HG03066 (cell line): Measurements from ENCODE around the gene PADI3.

ENCODE experiments used
- ATAC-seq: cut with Tn5 transposase; IDR thresholded peaks from one replicate; pipeline ENCODE4 v1.9.1; 2021; ENCODE audit warnings: low read depth; ENCODE audit not compliant: unreplicated experiment

Gene PADI3

DNA sequence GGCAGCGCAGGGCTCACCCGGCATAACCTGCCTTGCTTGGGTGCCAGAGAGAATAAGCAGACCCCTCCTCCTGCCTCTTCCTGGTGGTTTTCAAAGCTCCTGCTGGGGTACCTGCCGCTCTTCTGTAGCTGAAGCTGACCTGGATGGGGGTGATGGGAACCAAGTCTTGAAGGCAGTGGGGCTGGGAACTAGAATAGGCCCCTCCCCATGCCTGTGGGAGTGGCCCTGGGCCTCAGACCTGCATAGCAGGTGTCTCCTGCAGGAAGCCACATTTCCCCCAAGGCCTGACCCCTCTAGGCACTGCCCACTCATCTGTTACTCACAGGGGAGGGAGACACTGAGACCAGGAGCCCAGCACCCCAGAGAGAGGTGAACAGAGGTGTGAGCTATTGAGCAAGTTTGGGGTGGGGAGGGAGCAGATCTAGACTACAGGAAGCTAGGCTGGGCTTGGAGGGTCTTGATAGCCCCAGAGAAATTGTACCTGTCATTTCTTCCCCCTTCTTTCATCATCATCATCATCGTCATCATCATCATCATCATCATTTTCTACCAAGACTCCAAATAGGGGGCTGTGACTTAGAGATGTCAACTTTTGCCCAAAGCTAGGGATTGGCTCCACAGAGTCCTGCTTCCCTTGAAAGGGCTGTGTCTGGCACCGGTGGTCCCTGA lies 33.9 kb upstream of the PADI3 start:
- no peak for ATAC-seq

DNA sequence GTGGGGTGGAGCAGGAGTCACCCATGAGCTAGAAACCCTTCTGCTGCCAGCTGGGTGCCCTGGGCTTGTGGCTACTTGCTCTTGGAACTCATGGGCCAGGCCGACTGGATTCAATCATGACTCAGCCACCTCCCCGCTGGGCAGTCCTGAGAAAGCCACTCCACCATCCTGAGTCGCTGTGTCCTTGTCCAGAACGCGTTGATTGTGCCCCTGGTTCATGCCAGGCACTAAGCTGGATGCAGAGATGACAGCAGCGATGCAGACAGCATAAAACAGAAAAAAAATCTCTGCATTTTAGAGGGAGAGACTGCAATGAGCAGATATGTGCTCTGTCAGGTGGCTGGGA lies 33.4 kb upstream of the PADI3 start:
- no peak for ATAC-seq

DNA sequence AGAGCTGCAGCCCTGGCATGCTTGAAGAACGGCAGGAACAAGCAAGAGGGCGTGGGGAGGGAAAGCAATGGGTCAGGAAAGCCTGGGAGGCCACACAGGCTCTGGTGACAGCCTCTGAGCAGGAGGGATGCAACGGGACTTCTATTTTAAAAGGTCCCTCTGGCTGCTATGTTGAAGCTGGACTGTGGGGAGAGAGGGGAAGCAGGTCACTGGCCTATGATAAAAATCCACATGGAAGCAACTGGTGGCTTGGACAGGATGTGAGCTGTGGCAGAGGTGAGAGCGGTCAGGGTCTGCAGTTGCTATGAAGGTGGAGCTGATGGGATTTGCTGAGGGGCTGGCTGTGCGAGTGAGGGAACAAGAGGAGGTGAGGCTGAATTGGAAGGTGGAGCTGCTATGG lies 32.8 kb upstream of the PADI3 start:
- ATAC-seq, result no peak

DNA sequence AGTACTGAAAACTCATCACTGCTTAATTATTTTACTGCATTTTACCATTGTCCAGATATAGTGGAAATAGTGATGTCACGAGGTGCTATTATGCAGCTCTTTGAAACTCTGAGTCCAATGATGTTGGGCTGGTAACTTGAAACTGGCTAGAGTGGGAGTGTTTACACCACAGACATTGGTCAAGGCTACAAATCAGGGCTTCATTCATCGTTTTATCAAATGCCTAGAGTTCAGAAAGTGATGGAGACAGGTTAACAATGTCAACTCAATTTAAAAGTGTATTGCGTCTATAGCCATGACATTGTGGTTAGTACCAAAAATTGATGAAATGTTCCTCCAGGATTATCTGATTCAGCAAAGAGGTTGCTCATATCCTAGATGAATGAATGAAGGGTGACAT lies 31.3 kb upstream of the PADI3 start:
- no peak for ATAC-seq

DNA sequence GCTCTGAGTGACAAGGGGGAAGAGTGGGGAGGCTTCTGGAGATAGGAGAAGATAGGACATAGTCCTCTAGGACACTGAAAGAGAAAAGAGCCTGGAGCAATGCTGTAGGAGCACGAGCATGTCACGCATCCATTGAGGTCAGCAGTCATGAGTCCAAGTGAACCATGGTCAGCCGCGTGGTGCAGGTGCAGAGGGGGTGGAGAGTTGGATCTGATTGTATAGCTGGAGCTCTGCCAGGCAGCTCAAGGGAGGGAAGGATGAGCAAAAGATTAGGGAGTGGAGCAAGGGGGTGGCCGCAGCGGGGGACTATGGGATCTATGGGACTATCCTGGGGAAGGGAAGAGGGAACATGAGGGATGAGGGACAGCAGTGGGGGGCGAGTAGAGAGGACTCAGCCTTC lies 30.0 kb upstream of the PADI3 start:
- ATAC-seq, result no peak

DNA sequence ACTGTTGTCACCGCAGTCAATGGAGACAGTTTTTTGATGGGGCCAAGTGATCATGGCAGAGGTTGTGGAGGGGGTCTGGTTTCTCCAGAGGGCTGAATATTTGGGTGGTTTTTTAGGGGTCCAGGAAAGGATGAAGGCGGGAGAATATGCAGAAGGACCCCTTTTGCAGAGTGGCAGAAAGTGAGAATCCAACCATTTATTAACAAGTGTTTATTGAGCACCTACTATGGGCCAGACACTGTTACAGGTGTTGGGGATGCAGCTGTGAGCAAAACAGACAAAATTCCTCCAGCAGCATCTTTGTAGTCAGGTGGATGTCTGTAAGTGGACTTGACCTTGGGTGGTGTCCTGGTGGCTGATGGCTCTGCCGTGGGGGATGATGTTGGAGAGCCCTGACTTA lies 28.6 kb upstream of the PADI3 start:
- ATAC-seq, result no peak

DNA sequence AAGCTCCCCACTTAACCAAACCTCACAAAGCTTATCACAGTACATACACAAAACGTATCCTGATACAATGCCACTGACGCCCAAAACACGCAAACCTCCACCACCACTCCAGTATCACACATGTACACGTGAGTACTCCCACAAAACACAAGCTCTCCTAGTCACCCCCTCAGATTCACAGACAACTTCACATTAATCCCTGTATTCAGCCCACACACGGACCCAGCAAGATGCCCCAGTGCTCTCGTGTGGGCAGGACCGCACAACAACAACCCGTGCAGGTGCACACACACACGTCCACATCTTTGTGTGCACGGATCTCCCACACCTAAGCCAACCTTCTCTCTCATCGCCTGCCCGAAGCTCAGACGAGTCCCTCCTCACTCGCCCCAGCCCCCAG lies 26.3 kb upstream of the PADI3 start:
- no peak for ATAC-seq

DNA sequence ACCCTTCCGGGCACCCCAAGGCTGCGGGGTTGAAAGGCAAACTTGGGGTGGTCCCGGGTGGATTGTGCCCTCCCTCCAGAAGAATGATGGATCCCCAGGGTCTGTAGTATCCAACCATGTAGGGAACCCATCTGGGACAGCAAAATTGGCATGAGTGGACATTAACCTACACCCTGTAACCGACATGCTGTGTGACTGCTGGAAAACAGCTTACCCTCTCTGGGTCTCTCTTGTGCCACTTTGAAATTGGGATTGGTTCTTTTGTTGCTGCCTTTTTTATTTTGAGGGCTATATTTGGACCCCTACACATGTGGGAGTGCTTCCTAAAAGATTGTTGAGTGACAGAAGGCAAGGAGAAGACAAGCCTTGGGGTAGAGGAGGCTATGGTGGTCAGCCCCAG lies 24.5 kb upstream of the PADI3 start:
- no peak for ATAC-seq

DNA sequence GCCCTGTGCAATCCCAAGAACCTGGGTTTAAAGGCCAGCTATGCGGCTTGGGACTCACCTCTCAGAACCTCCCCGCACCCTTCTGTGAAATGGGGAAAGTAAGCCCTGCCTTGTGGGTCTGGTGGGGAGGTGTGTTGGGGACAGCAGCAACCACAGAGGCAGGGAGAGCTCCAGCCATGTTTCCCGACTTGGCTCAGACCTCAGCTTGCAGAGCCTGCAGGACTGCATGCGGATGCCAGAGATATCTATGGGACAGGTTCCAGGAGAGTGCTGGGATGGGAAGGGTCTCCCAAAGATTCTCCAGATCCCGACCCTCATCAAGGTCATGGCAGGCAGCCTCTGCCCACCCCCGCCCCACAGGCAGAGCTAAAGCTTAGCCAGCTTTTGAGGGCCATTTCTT lies 23.8 kb upstream of the PADI3 start:
- no peak for ATAC-seq

DNA sequence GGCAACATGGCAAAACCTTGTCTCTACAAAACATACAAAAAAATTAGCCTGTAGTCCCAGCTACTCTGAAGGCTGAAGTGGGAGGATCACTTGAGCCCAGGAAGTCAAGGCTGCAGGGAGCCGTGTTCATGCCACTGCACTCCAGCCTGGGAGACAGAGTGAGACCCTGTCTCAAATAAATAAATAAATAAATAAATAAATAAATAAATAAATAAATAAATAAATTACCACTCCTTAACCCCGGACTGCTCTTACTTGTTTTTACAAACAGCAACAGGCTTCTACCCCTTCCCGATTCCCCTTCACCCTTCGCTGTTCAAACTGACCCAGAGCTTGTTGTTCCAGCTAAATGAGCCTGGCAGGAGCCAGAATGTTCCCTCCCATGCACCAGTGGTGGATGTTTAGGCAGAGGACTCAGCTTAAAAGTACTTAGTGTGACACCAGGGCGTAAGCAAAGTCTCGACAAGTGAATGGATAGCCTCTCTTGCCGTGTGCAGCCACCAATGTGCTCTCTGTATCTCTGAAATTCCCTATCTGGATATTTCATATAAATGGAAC lies 21.5 kb upstream of the PADI3 start:
- no peak for ATAC-seq

DNA sequence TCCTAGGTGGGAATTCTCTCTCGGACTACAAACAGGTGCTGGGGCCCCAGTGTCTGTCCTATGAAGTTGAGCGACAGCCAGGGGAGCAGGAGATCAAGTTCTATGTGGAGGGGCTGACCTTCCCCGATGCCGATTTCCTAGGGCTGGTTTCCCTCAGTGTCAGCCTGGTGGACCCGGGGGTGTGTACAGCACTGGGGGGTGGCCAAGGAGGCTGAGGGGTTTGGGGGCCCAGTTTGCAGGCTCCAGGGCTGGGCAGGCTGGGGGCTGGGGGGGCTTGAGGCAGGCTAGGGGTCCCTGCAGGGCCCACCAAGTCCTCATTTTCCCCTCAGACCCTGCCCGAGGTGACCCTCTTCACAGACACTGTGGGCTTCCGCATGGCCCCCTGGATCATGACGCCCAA lies 20.3 kb upstream of the PADI3 start:
- no peak for ATAC-seq

DNA sequence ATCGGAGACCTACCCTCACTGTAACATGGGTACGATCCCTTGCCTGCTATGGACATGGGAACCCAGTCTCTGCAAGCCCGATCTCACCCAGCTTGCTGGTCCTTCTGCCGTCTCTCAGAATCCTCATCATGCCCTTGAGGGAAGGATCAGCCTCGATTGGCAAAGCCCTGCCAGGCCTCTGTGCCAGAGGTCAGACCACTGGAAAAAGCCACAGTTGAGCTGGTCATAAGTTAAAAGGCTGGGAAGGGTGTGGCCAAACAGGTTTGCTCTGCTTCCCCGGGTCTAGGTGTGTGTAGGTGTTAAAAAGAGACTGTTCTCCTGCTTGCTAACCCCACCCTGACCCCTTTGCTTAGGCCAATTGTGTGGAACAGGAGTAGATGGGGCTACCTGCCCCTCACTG lies 19.5 kb upstream of the PADI3 start:
- ATAC-seq, result no peak

DNA sequence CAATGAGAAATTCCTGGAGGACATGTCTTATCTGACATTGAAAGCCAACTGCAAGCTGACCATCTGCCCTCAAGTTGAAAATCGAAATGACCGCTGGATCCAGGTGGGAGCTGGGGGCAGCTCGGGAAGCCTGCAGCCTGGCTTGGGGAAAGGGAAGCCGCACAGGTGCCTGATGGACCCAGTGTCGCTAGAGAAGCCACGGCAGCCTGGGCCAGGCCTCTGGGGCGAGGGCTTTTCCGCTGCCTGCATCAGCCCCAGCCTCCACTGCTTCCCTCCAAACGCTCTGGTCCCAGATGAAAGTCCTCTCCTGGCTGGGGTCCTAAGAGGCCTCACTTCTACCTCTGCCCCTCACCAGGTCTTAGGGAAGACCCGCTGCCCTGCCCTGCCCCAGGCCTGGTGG lies 18.8 kb upstream of the PADI3 start:
- no peak for ATAC-seq

DNA sequence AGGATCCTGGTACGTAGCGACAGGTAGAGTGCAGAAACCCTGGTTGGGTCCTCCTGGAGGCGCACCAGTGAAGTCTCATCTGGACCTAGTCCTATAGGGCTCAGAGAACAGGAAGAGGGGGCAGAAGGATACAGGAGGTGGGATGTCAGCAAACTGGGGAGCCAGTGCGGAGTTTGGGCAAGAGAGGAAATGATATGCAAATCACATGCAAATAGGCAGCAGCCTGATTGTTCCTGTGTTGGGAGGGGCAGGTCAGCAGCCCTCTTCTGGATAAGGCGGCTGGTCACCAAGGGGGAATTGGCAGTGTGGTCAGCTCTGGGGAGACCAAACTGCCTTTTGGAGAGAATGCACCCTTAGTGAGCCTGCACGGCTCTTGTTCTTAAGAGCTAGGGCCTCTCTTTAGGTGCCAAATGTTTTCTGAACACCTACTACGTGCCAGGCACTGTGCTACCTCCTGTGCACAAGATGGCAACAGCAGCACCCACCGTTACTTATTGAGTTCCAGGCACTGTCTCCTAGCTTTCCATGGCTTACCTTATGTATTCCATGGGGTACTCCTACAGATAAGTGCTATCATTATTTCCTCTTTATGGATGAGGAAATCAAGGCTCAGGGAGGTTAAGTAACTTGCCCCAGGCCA lies 18.1 kb upstream of the PADI3 start:
- ATAC-seq, result no peak

DNA sequence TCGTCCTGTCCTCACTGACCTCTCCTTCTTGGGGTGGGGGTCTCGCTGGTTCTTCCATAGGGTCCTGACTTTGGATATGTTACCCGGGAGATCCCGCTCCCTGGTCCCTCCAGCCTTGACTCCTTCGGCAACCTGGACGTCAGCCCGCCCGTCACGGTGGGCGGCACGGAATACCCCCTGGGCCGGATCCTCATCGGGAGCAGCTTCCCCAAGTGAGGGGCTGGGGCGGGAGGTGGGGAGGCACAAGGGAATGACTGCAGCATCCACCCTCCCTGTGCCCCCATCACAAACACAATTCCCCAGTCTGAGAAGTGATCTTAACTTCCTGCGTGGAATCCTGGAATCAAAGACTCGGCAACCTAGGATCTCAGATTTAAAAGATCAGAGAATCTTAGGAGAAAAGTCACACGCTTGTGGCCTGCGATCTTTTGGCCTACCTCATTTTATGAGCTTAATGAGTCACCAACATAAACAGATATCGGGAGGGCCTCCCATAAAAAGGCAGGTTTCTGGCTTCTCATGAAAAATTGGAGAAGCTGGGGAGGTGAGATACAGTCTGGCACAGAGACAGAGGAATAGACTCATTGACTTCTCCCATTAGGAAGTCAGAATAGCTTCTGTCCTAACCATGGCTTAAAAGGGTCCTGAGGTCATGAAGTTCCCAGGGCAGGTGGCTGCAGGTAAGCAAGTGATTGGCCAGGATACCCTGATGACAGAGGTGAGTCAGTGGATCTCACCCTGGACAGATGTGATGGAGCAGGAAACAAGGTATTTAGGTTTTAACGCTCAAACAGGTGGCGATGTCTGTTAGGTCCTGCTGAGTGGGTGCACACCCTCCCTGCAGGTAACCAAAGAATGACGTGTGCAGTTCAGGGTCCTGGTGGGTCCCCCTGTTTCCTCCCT lies 15.9 kb upstream of the PADI3 start:
- no peak for ATAC-seq

DNA sequence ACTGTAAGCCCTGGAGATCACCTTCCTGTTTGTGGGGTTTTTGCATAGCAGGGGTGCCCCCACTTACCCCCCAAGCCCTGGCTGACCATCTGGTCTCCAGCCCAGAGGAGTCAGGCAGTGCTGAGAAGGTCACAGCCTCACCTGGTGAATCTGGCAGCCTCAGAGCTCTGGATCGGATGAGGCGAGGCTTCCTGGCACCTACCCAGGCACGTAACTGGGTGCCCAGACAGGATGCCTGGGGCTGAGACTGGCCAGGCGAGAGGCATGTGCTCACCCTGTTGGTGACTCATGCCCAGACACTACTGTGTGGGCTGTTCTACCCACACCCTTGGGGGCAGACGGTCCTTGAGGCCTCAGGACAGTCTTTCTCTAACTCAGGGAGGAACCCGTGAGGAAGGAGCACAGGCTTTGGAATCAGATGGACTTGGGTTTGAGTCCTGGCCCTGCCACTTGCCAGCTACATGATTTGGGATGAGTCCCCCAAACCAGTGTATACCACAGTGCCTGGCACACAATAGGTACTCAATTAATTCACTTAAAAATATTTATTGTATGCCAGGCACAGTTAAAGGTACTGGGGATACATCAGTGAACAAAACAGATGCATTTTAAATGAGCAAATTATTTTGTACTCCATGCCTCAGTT lies 15.1 kb upstream of the PADI3 start:
- ATAC-seq, result no peak

DNA sequence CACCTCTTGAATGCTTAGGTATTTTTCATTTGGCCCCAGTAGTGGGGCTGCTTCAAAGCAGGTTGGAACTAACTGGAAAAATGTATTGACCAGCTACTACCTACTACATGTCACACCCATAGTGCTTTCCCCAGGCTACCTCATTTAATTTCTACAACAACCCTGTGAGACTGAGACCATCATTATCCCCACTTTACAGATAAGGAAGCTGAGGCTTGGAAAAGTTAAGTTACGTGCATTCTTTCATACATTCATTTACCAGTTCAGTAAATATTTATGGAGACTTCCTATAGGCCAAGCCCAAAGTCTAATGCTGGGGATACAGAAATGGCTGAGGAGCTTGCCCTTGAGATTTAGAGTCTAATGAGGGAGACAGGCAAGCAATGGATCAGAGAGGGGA lies 14.5 kb upstream of the PADI3 start:
- ATAC-seq, result no peak

DNA sequence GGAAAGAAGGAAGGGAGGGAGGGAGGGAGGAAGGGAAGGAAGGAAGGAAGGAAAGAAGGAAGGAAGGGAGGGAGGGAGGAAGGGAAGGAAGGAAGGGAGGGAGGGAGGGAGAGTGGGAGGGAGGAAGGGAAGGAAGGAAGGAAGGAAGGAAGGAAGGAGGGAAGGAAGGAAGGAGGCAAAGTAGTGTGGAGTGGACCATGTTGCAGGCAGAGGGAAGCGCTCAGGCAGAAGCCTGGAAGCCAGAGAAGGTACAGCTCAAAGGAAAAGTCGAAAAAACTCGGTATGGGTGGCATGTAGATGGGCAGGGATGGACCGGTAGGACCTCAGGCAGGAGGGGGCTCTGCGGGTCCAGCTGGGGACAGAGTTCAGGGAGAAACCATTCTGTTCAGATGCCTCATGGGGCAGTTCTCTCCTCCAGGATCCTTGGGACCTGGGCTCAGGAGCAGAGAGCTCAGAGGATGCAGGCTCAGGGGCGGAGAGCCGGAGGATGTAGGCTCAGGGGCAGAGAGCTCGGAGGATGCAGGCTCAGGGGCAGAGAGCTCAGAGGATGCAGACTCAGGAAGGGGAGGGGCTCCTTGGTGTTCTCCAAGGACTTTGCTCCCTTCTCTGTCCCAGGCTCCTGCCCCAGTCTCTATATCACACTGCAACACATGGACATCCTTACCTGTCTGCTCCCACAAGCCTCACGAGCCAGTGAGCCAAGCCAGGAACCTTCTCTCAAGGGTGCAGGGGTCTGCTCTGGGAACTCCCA lies 13.6 kb upstream of the PADI3 start:
- ATAC-seq, result no peak

DNA sequence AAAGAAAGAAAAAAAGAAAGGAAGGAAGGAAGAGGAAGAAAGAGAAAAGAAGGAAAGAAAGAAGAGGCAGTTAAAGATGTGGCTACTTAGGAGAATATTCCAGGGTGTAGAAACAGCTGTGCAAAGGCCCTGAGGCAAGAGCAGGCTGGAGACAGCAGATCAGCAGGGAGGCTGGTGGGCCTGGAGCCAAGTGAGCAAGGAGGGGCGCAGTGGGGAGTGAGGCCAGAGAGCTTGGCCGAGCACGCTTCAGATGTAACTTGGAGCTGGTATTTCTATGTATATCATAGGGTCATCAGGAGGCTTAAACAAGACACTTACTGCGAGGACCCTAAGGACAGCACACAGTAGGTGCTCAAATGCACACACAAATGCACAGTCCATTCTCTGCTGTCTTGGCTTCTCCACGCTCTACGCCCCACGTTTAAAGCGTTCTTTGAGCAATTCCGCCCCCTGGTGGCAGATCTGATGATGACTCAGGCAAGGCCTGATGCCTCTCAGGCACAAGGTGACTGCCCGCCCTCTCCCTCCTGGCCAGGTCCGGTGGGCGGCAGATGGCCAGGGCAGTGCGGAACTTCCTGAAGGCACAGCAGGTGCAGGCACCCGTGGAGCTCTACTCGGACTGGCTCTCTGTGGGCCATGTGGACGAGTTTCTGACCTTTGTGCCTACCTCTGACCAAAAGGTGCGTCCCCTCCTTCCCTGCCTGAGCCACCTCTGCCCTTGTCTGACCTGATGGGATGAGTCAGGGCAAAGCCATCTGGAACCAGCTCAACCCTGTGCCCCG lies 11.9 kb upstream of the PADI3 start:
- no peak for ATAC-seq

DNA sequence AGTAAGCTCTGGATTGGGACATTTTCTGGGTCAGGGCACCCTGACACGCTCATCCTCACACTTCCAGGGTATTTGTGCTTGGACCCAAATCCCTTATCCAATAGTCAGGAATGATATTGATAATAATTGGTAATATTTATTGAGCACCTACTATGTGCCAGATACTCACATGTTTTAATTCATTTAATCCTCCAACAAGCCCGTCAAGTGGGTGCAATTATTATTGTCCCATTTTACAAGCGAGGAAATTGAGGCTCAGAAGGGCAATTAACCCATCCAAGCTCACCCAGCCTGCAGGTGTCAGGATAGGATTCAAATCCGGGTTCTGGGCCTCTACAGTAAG lies 11.4 kb upstream of the PADI3 start:
- no peak for ATAC-seq
